ENCODE results near the gene TTC4. TPM values are rescaled to one million over a fixed set of nuclear protein-coding genes. Genes with fewer than 3 reads are reported as not detected.

The TTC4 gene
- total RNA-seq, 1 experiment from 2014 or later, result 34.7 TPM

DNA sequence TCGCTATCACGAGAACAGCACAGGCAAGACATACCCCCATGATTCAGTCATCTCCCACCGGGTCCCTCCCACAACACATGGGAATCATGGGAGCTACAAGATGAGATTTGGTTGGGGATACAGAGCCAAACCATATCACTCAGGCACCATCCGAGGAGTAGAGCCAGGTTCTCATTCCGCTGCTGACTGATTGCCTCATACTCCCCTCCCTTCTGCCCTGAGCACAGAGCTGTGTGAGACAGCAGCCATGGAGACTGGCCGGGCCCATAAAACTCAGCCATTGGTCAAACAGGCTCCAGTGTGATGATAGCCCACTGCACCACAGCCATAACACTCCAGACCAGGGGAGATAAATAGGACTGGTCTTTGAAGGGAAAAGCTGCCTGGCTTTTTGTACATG lies 22.6 kb downstream of the TTC4 start:
- no peak overlapping the region for H2AFZ ChIP-seq (ENCODE audit: low read length)
- CTCF ChIA-PET, result no interaction called here
- no peak overlapping the region for H3K9ac ChIP-seq (ENCODE audit: low read length)
- no peaks in the 10 kb centered on the region for H3K9me2 ChIP-seq (replicated peaks; ENCODE audit: low read length)
- POLR2A ChIA-PET (ENCODE audit: unreplicated experiment), result no interaction called here
- no peaks in the 10 kb centered on the region for H3F3A ChIP-seq (ENCODE audit: low read length, unreplicated experiment)
- no peaks in the 10 kb centered on the region for H3K79me2 ChIP-seq (ENCODE audit: low read length)
- BruUV-seq (replicated peaks), result no TSS peak
- H3K36me3 ChIP-seq (ENCODE audit: low read depth, low read length), result peaks cover 49% of the 10 kb centered on the region
- H3K9me3 ChIP-seq (ENCODE audit: low read length), result no peaks in the 10 kb centered on the region
- H3K27me3 ChIP-seq (ENCODE audit: low read length), result no peaks in the 10 kb centered on the region
- TF ChIP-seq EZH2 (IDR thresholded peaks at IDR 0.05; ENCODE audit: low read length, unreplicated experiment), result no peak
- TF ChIP-seq EZH2phosphoT487 (IDR thresholded peaks at IDR 0.05; ENCODE audit: borderline replicate concordance, low read length), result no peak
- TF ChIP-seq, protein P1, sequence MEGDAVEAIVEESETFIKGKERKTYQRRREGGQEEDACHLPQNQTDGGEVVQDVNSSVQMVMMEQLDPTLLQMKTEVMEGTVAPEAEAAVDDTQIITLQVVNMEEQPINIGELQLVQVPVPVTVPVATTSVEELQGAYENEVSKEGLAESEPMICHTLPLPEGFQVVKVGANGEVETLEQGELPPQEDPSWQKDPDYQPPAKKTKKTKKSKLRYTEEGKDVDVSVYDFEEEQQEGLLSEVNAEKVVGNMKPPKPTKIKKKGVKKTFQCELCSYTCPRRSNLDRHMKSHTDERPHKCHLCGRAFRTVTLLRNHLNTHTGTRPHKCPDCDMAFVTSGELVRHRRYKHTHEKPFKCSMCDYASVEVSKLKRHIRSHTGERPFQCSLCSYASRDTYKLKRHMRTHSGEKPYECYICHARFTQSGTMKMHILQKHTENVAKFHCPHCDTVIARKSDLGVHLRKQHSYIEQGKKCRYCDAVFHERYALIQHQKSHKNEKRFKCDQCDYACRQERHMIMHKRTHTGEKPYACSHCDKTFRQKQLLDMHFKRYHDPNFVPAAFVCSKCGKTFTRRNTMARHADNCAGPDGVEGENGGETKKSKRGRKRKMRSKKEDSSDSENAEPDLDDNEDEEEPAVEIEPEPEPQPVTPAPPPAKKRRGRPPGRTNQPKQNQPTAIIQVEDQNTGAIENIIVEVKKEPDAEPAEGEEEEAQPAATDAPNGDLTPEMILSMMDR (conservative IDR thresholded peaks at IDR 0.05; ENCODE audit: low read depth, low read length), result no peak
- H3K4me3 ChIP-seq (ENCODE audit: low read length), result no peak overlapping the region
- H3K4me2 ChIP-seq (ENCODE audit: low read length), result no peak overlapping the region
- no peaks in the 10 kb centered on the region for H3K4me1 ChIP-seq (ENCODE audit: insufficient read depth, low read length)
- ATAC-seq (no peak), DNase-seq (no peak)
- H3K27ac ChIP-seq (ENCODE audit: low read length), result no peak overlapping the region
- no peaks in the 10 kb centered on the region for H4K20me1 ChIP-seq (ENCODE audit: low read length)
- intact Hi-C loops (cut with micrococcal nuclease), result no loop called here

DNA sequence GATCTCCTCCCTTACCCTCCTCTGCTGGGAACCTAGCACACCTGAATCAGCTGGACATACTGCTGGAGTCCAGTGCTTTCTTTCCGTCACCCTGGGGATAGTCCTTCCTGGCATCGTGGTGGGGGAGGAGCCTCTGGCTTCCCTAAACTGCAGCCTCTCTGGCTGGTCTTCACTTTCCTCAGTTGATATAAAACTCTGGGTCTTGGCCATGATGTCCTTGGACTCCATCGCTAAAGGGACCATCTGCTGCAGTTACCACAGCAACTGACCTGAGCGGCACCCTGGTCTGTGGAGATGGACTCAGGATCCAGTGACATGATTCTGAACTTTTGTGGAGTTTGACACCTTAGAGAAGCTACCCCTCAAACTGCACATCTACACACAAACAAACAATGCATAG lies 25.9 kb downstream of the TTC4 start:
- H3F3A ChIP-seq (ENCODE audit: low read length, unreplicated experiment), result no peaks in the 10 kb centered on the region
- no peaks in the 10 kb centered on the region for H3K27me3 ChIP-seq (ENCODE audit: low read length)
- ChIA-PET CTCF (no interaction called here), POLR2A (ENCODE audit: unreplicated experiment) (no interaction called here)
- no peaks in the 10 kb centered on the region for H4K20me1 ChIP-seq (ENCODE audit: low read length)
- no peak overlapping the region for H3K9ac ChIP-seq (ENCODE audit: low read length)
- peaks cover 41% of the 10 kb centered on the region for H3K36me3 ChIP-seq (ENCODE audit: low read depth, low read length)
- no peak overlapping the region for H2AFZ ChIP-seq (ENCODE audit: low read length)
- H3K27ac ChIP-seq (ENCODE audit: low read length), result no peak overlapping the region
- H3K4me2 ChIP-seq (ENCODE audit: low read length), result no peak overlapping the region
- no TSS peak for BruUV-seq (replicated peaks)
- no peak overlapping the region for H3K4me3 ChIP-seq (ENCODE audit: low read length)
- intact Hi-C loops (cut with micrococcal nuclease), result no loop called here
- TF ChIP-seq EZH2 (IDR thresholded peaks at IDR 0.05; ENCODE audit: low read length, unreplicated experiment) (no peak), EZH2phosphoT487 (IDR thresholded peaks at IDR 0.05; ENCODE audit: borderline replicate concordance, low read length) (no peak)
- TF ChIP-seq, protein P1 (conservative IDR thresholded peaks at IDR 0.05; ENCODE audit: low read depth, low read length), result no peak
- no peaks in the 10 kb centered on the region for H3K4me1 ChIP-seq (ENCODE audit: insufficient read depth, low read length)
- no peaks in the 10 kb centered on the region for H3K9me2 ChIP-seq (replicated peaks; ENCODE audit: low read length)
- H3K79me2 ChIP-seq (ENCODE audit: low read length), result no peaks in the 10 kb centered on the region
- DNase-seq (no peak), ATAC-seq (no peak)
- no peaks in the 10 kb centered on the region for H3K9me3 ChIP-seq (ENCODE audit: low read length)

DNA sequence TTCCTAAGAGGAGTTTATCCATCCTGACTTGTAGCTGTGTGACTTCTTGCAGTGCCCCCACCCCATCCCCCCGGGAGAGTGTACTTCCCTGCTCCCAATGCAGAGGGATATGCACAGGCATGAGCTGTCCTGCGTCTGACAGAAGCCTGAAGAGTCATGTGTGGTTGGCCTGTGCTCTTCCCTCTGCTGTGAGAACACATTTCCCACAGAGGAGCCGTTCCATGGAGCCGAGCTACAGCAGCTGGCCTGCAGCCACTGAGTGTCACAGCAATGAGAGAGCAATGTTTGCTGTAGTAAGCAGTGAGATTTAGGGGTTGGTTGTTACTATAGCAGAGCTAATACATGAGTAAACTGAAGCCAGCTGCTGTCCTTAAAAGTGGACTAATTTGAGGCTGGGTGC lies 26.6 kb downstream of the TTC4 start:
- no peaks in the 10 kb centered on the region for H3K9me3 ChIP-seq (ENCODE audit: low read length)
- BruUV-seq (replicated peaks), result no TSS peak
- TF ChIP-seq, protein P1 (conservative IDR thresholded peaks at IDR 0.05; ENCODE audit: low read depth, low read length), result no peak
- no peak for TF ChIP-seq EZH2 (IDR thresholded peaks at IDR 0.05; ENCODE audit: low read length, unreplicated experiment)
- no peak for TF ChIP-seq EZH2phosphoT487 (IDR thresholded peaks at IDR 0.05; ENCODE audit: borderline replicate concordance, low read length)
- ChIA-PET POLR2A (ENCODE audit: unreplicated experiment) (no interaction called here), CTCF (no interaction called here)
- H3K9me2 ChIP-seq (replicated peaks; ENCODE audit: low read length), result no peaks in the 10 kb centered on the region
- no peak for DNase-seq
- H3K27ac ChIP-seq (ENCODE audit: low read length), result no peak overlapping the region
- H3F3A ChIP-seq (ENCODE audit: low read length, unreplicated experiment), result no peaks in the 10 kb centered on the region
- no peak overlapping the region for H3K4me2 ChIP-seq (ENCODE audit: low read length)
- ATAC-seq, result no peak
- H3K27me3 ChIP-seq (ENCODE audit: low read length), result no peaks in the 10 kb centered on the region
- no peak overlapping the region for H2AFZ ChIP-seq (ENCODE audit: low read length)
- no peak overlapping the region for H3K9ac ChIP-seq (ENCODE audit: low read length)
- no peaks in the 10 kb centered on the region for H3K79me2 ChIP-seq (ENCODE audit: low read length)
- H4K20me1 ChIP-seq (ENCODE audit: low read length), result no peaks in the 10 kb centered on the region
- no peak overlapping the region for H3K4me3 ChIP-seq (ENCODE audit: low read length)
- H3K36me3 ChIP-seq (ENCODE audit: low read depth, low read length), result peaks cover 34% of the 10 kb centered on the region
- H3K4me1 ChIP-seq (ENCODE audit: insufficient read depth, low read length), result no peaks in the 10 kb centered on the region
- intact Hi-C loops (cut with micrococcal nuclease), result no loop called here
